Panc1 (cell line): ENCODE results near the gene CTNNBIP1.

ENCODE experiments used
- POLR2AphosphoS5 ChIP-seq: IDR thresholded peaks from 2 replicates; pipeline ENCODE4 v1.6.1; 2012; ENCODE audit warnings: mild to moderate bottlenecking, low read depth, low read length, moderate library complexity
- TF ChIP-seq, protein P1 (sequence below): fragments of 450-650 bp; IDR thresholded peaks from 2 replicates; pipeline ENCODE4 v1.5.1; 2017; ENCODE audit warnings: mild to moderate bottlenecking
- TF ChIP-seq, protein P2 (sequence below), 2 experiments: IDR thresholded peaks; 2 replicates each; pipeline ENCODE4 v1.6.1; 2011 to 2012; ENCODE audit warnings: low read depth in 2 of 2, control low read depth in 1 of 2, low read length in 1 of 2, mild to moderate bottlenecking in 1 of 2, moderate library complexity in 1 of 2; ENCODE audit not compliant: insufficient read depth in 1 of 2

DNA sequence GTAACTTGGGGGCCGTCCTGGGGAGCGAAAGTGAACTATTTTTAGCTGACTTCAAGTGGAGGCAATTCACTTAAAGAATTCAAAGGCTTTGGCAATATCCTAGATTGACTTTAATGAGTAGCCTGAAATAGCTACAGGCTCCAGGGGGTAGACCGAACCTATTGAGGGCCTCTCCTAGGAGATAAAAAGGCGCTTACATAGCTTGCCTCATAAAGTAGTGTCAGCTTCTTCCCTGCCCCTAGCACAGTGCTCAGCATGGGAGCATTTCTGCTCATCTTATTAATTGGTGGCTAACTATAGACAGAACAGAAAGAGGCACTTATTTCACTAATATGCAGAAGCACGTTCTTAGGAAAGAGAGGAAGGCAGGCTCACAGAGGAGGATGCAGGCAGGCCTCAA, 12.3 kb upstream of the CTNNBIP1 start:
- TF ChIP-seq, protein P1, sequence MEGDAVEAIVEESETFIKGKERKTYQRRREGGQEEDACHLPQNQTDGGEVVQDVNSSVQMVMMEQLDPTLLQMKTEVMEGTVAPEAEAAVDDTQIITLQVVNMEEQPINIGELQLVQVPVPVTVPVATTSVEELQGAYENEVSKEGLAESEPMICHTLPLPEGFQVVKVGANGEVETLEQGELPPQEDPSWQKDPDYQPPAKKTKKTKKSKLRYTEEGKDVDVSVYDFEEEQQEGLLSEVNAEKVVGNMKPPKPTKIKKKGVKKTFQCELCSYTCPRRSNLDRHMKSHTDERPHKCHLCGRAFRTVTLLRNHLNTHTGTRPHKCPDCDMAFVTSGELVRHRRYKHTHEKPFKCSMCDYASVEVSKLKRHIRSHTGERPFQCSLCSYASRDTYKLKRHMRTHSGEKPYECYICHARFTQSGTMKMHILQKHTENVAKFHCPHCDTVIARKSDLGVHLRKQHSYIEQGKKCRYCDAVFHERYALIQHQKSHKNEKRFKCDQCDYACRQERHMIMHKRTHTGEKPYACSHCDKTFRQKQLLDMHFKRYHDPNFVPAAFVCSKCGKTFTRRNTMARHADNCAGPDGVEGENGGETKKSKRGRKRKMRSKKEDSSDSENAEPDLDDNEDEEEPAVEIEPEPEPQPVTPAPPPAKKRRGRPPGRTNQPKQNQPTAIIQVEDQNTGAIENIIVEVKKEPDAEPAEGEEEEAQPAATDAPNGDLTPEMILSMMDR = no peak
- no peak for TF ChIP-seq POLR2AphosphoS5
- TF ChIP-seq, protein P2, sequence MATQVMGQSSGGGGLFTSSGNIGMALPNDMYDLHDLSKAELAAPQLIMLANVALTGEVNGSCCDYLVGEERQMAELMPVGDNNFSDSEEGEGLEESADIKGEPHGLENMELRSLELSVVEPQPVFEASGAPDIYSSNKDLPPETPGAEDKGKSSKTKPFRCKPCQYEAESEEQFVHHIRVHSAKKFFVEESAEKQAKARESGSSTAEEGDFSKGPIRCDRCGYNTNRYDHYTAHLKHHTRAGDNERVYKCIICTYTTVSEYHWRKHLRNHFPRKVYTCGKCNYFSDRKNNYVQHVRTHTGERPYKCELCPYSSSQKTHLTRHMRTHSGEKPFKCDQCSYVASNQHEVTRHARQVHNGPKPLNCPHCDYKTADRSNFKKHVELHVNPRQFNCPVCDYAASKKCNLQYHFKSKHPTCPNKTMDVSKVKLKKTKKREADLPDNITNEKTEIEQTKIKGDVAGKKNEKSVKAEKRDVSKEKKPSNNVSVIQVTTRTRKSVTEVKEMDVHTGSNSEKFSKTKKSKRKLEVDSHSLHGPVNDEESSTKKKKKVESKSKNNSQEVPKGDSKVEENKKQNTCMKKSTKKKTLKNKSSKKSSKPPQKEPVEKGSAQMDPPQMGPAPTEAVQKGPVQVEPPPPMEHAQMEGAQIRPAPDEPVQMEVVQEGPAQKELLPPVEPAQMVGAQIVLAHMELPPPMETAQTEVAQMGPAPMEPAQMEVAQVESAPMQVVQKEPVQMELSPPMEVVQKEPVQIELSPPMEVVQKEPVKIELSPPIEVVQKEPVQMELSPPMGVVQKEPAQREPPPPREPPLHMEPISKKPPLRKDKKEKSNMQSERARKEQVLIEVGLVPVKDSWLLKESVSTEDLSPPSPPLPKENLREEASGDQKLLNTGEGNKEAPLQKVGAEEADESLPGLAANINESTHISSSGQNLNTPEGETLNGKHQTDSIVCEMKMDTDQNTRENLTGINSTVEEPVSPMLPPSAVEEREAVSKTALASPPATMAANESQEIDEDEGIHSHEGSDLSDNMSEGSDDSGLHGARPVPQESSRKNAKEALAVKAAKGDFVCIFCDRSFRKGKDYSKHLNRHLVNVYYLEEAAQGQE (IDR thresholded peaks at IDR 0.05; ENCODE audit: insufficient read depth in 1 of 2, low read depth in 2 of 2, low read length in 1 of 2) = no peak
